NCI-H1105 treated with DMSO at 0.1 percent for 48 hours (cell line): ENCODE measurements around the gene ESRRG.
A peak's percentile ranks its signal among the peaks of the same experiment; 100 is the strongest.
"Not testable (repeated sequence)": the region's sequence is repeated elsewhere in the genome, so short reads cannot be mapped to it uniquely, and the experiment has no call there.

Source experiments
- DNase-seq: peaks from one replicate; lab custom pipeline; 2025; lab: John Stamatoyannopoulos, UW

The ESRRG gene

DNA sequence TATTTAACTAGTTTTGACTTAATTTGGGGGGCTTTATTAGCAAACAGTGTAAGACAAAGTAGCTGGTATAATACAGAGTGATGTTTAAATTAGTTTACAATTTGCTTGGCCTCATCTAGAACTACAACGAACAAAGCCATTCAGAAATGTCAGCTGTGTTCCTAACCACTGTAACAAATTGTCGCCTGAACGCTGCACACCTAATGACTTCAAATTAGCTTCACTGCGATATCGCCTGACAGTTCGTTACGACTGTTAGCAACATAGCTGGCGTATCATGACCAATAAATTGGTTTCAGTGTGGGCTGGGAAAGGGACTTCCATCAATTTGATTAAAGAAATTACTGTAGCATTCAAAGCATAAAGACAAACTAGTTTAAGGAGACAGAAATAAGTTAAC lies 160.1 kb downstream of the ESRRG start:
- no peak for DNase-seq

DNA sequence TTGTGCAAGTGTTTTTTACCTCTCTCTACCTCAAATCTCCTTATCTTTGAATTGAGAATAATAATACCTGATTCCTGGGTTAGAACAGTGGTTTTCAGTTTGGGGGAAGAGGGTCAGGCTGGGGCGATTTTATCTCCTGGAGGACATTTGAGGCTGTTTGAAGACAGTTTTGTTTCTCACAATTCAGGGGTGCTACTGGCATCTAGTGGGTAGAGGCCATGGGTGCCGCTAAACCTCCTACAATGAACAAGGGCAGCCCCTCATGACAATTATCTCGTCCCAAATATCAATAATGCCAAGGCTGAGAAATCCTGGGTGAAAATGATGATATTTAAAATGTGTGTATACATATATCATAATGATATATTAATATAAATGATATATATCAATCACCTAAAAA lies 160.8 kb downstream of the ESRRG start:
- no peak for DNase-seq

DNA sequence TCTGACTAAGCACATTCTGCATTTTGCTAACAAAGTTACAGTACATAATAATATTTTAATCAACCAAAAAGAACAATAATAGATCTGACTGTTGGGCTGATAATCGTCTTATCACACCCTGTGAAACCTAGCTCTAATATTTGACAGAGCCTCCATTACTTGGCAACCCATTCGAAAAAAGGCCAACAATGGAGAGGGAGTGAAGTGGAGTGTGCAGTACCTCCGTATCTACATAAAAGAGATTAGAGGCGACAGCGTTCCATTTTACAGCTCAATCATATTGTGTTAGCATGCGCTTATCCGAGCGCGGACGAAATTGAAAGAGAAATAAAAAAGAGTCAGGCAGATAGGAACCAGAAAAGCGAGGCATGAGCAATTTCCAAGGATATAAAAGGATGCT lies 162.7 kb downstream of the ESRRG start:
- DNase-seq = no peak

DNA sequence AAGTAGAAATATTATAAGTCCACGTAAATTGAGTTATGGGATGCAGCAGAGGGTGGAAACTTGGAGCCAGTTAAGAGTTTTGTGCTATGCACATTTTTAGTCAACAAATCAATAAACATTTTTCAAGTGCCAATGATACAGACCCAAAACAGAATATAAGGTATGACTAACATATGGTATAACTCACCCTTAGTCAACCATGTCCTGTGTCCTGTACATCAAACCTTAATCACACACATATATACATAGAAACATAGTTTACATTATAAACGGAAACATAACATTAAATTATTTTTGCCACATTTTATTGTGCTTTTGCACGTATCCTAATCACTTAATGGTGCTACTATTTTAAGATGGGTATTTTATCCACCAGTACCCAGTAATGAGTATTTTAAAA lies 163.9 kb downstream of the ESRRG start:
- DNase-seq = no peak

DNA sequence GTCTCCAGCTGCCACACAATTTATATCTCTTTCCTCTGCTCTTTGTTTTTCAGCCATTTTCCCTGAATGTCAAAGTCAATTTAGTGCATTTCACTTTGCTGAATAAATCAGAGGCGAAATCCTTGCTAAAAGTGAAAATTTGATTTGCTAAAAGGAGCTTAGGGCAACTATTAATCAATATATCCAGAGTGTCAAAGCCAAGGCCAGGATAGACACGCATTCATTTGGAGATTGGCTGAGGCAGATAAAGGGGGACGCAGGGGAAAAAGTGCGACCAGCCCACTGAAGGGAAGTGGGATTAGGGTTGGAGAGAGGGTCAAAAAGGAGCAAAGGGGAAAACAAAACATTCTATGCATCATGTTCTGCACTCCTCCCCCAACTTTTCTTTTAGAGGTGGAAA lies 167.6 kb downstream of the ESRRG start:
- DNase-seq = no peak

DNA sequence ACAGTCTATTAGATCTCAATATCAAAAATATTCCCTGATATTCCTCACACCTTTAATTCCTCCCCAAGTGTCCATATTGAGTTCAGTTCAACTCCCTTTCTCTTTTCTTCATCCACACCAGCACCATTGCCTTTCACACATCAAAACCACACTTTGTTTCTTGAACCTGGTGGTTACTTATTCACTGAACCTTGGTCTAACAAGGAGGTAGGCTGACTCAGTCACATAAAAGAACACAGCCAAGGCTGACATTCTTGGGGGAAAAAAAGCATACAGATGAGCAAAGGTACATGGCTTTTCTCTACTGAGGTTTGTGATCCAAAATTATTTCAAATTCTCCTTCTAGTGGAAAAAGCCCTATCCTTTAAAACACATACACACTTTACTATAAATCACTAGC lies 168.3 kb downstream of the ESRRG start:
- no peak for DNase-seq

DNA sequence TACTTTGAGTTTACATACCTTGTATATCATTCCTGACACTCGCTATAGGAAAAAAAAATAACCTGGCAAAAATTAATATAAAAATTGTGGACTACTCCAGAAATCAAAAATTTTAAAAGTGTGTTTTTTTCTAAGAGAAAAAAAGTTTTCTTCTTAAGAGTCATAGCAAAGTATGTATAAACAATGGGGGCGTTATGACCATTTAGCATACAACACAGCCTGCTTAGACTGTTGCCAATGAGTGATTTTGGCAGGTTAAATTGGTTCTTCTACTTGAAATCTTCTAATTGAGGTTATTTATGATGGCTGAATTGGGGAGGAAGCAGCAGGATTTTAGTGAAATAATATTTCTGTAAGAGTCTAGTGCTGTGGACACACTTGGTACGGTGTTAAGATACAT lies 169.5 kb downstream of the ESRRG start:
- DNase-seq = no peak

DNA sequence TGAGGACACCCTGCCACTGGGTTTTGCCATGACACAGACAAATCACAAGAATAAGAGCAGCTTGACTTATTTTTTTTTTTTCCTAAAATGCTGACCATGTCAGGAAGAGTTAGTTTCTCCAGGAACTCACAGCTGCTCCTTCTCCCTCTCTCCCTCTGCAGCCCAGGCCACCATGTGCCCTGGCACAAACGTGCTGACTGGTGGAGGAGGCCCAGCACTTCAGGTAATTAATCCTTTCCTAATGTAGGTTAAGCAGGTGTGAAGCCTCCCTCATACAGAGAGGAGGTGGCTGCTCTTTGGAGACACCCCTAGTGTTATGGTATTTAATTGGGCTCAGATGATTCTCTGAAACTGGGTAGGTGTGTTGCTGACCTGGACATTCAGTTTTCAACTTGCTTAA lies 170.2 kb downstream of the ESRRG start:
- DNase-seq = no peak

DNA sequence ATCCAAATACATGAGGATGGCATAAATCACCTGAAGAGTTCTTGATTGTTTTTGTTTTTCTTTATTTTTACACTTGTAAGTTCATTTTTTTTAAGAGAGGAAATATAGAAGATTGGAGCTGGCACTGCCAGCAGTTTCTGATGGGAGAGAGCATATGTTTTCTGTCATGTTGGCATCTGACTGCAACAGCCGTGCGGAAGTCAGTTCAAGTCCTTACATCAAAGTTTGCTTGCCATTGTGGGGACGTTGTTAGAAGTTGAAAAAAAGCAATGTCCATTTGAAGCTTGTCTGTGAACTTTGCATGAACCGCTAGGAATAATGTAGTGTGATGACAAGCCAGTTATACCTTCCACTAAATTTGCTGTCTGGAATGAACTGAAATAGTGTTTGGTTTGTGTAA lies 173.4 kb downstream of the ESRRG start:
- no peak for DNase-seq

DNA sequence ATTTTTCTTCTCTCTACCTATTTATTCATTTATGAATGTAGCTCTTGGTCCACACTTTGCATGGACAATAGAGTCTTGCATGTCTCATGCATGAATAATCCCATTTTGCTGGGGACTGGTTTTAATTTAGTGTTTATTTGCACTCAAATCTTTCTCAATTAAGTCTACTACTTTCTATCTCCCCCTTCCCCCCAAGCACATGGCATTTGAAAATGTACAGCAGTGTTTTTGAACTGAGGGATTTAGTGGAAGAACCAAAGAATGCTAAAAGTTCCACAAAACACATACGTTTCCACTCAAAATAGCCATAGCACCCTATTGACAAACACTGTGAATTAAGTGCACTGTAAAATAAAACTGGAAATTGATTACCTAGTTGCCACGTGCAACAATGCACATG lies 180.5 kb downstream of the ESRRG start:
- no peak for DNase-seq

DNA sequence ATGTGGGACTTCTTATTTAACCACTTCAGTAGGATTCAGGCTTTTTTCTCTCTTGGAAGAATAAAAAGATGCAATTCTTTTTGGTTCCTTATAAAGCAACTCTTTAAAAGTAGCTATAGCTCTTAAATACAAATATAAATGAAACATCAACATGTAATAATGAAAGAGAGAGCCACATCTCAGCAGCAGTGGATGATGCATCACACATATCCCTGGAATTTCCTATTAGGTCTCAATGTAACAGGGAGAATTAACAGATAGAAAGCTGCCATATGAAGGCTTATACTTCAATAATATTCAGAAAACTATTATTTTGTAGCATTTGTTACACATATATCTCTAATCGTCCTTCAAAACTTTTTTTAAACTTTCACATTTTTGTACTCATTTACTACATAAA lies 181.0 kb downstream of the ESRRG start:
- no peak for DNase-seq

DNA sequence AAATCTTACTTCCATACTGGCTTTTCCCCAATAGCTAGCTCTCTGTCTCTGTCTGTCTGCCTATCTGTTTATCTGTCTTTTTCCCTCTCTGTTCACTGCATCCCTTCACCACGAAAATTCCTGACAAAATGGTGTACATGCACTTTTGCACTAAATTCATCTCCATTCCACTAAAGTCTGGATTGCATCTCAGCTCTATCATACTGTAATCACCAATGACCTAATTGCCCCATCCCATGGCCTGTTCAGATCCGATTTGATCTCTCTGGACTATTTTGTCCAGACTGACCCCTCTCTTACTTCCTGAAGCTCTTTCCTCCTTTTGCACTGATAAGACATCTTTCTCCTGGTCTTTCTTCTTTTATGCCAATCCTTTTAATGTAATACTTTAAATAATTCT lies 187.5 kb downstream of the ESRRG start:
- no peak for DNase-seq

DNA sequence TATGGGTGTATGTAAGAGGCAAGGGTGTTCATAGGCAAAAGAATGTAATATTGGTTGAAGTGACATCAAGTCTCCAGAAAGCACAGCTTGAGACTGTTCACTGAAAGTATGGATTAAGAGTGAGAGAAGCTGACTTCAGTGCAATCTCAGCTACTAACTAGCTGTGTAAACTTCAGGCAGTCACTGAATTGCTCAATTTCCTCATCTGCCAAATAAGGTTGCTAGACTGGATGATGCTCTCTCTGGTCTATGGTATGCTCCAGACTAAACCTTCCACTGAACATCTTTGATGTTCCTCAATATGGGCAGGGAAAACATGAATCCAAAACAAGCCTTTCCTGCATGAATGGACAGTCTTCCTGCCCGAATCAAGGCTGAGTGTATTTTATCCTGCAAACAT lies 188.2 kb downstream of the ESRRG start:
- no peak for DNase-seq

DNA sequence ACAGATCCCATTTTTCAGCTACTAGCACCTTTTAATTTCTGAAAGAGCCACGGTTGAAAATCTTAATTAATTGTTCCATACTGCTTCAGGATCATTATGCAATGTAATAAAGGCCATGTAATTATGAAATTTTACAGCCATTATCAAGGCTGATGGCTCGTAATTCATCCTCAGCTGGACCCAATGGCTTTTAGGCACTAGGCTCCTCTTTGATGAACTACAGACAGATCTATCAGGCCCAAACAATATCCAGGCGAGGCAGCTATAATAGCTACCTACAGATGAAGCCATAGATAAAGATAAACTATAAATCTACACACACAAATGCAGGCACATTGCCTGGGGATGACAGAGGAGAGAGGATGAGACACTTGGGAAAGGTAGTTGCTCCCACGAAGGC lies 189.5 kb downstream of the ESRRG start:
- peak; percentile 89 for DNase-seq

DNA sequence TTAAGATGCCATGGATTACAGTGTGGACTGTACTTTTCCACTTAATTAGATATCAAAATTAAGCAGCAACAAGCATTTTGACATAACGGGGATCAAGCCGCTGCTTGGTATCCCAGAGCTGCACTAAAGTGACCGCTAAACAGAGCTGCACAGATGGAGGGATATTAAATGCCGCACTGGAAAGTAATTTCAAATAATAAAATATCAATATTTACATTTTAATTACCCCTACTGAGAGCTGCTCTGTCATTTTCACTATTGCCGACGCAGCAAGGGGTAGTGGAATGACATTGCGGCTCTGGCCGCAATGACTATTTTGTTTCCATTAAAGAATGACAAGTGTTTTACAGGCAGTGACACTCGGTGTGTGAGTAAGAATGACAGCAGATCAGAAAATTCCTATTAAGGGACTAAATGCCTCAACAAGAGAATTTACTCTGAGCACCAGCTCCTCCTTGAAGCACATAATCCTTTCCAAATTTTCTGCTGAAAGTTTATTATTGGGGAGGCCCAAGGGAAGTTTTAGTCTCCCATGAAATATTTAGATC lies 190.9 kb downstream of the ESRRG start:
- DNase-seq = peak; percentile 83

DNA sequence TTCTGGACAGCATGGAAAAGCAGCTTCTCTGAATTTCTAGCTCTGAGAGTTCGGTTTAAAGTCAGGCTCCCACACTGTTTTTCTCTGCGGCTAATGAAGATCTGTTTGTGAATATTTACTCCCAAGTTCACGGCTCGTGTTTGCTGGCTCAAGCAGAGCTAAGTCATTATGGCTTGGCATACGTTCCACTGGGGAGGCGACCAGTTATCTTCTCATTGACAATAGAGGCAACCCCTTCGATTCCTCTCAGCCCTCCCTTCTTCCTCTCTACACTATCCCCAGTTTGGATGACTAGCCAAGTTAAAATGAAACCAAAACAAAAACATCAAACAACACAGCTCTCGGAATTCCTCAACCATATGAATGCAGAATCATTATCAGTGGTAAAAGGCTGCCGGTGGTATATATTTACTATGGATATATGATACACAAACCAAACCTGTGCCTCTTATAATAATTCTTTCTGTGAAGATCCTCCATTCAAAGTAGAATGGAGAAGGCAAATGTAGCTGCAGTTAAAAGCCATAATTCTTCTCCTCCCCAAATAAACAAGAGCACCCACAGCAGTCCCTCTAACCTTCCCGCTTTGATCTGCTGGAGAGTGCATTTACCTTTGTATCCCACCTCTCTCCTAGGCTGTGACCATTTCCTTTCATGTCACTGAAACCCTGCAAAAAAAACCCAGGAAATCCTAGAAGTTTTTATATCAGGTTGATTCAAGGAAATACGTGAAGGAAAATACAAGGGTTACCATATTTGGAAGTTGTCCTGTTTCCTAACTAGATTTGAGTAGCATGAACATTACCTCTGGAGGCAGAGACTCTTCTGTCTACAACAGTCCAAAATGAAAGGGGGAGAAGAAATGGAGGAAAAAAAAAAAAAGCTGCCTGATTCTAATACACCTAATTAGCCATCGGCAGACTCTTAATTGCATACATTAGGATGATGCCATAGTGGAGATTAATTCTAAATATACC lies 191.7 kb downstream of the ESRRG start:
- peak; percentile 79 for DNase-seq

DNA sequence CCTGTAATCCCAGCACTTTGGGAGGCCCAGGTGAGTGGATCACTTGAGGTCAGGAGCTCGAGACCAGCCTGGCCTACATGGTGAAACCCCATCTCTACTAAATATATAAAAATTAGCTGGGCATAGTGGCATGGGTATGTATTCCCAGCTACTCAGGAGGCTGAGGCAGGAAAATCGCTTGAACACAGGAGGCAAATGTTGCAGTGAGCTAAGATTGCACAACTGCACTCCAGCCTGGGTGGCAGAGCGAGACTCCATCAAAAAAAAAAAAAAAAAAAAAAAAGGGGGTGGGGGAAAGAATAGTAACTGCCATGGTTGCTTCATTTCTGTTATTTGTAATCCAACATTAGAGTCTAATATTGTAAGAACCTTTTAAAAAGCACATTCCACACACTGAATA lies 193.4 kb downstream of the ESRRG start:
- not testable (repeated sequence) for DNase-seq

DNA sequence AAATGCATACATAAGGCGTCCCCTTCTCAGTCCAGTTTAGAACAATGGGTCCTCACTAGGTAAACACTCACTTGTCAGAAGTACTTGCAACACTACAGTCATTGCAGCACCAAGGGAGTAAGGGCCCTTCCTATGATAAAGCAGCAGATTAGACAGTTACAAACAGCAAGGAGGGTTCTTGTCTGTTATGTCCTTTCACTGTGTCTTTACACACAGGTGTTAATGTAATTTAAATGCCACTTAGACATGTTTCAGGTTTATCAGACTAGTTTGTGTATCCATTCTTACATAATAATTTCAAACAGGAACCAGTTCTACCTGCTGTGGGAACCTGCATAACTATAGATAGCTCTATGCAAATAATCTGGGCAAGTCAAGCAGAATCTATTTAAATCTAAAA lies 194.4 kb downstream of the ESRRG start:
- peak; percentile 32 for DNase-seq

DNA sequence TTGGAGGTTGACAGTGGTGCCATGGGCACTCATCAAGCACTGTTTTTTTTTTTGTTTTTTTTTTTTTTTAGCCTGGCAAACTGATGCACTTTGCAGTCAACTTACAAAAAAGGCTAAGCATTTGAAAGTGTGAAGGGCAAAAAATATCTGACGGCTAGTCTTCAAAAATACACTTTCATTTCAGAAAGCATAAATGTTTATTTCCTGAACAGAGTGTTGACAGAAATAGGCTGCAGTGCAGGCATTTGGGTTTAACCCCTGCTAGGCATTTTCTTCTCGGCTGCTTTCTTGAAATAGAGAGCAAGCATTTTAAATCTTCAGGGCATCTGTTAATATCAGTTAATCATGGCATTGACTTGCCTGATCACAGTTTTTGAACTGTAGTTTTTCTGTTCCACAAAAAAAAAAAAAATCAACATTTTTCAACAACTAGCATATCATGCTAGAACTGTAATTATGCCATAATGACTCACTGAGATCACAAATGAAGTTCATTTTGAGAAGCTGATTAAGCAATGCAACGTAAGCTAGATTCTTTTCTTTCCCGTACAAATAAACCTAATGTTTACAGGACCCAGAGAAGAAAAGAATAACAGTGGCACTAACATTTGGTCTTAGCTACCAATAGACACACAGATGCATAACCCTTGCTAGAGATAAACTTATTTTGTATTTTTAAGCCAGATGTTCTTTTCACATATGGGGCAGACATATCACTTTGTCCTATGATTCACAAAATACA lies 199.6 kb downstream of the ESRRG start:
- DNase-seq = no peak

DNA sequence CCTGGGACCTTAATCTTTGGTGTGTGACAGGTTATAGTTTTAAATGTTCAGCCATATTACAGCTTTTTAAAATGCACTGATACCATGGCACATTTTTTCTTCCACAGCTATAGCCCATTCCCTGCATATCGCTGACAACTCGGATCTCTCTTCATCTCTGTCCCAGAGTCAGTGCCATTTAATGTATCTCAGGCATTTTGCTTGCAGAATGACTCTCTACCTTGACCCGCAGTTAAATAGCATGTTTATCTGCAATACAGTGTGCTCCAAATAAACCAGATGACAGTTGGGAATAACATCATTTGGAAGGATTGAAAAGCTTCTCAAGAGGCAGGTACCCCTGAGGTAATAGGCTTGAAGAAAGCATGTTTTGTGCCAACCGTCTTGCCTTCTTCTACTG lies 200.2 kb downstream of the ESRRG start:
- DNase-seq = no peak

DNA sequence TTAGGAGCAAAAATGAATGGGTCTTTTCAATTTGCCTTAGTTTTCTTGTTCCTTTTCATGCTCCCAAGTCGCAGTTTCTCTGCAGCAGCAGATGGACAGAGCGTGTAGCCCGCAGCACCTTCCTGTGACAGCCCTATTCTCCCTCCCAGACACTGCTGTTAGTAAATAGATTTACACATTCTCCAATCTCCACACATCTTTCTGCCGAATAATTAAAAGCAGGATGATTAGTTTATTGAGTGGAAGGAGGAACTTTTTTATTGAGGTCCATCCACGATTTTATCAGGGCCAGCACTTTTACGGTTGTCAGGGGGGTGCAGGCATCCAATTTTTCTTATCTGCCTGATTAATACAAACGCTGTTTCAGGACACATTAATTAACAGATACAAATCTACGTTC lies 201.8 kb downstream of the ESRRG start:
- DNase-seq = no peak

DNA sequence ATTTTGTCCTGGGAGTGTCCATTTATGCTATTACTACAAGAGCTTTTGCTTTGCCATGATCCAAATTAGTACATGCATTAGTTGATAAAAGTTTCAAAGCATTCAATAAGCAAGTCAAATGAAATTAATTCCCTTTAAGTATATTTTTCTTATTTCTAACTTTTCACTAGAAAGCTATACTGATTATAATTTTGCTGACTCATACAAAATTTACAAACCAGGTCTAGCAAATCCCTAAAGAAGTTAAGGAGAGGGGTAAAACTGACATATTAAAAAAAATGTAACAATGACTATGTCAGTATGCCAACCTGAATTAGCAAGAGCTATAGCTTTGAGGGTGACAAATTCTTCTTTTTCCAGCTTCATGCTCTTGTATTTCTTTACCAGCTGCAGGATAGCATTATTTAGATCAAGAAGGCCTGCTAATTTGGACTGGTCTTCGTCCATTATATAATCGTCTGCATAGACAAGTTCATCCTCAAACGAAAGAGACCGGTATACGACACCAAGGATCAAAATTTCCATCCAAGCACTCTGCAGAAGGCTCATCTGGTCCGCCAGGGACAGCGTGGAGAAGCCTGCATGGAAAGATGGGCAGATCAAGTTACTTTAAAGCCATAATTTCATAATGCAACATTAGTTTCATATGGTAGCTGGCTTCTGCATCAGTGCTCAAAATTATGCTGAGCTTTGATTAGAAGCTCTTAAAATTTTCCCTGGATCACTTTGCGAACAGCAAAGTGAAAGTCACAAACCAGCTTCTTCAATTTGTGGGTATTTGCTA lies 204.2 kb downstream of the ESRRG start:
- no peak for DNase-seq
